ENCODE measurements around the gene PRKCQ. TPM values are rescaled to one million over a fixed set of nuclear protein-coding genes. Genes with fewer than 3 reads are reported as not detected.
"Not testable (repeated sequence)": the region's sequence is repeated elsewhere in the genome, so short reads cannot be mapped to it uniquely, and the experiment has no call there.

PRKCQ gene
- total RNA-seq, 2 experiments from 2014 or later, result 44.8 to 47.0 TPM

DNA sequence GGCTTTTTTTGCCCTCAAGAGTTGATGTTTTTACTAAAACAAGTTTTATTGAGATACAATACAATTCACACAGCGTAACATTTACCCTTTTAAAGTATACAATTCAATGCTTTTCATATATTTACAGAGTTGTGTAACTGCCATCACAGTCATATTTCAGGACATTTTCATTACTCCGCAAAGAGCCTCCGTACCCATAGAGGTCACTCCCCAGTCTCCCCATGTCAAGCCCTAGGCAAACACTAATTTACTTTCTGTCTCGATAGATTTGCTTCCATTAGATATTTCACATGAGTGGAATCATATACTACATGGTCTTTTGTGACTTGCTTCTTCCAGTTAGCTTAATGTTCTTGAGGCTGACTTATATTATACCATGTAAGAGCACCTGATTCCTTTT, 183.8 kb downstream of the PRKCQ start:
- POLR2A ChIA-PET, result no interaction called here
- CTCF ChIA-PET, result no interaction called here

DNA sequence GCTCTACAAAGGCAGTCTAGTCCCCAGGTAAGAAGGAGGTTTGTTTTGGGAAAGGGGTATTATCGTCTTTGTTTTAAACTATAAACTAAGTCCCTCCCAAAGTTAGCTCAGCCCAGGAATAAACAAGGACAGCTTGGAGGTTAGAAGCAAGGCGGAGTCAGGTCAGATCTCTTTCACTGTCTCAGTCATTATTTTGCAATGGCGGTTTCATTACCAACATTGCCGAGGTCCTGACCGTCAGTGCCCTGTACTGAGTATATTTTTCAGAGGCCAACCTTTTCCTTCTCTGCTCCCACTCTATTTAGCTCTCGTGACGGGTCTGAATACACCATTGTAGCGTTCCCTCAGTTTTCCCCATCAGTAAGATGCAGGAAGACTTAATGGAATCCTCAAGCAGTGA, 184.5 kb downstream of the PRKCQ start:
- ChIA-PET POLR2A (no interaction called here), CTCF (no interaction called here)

DNA sequence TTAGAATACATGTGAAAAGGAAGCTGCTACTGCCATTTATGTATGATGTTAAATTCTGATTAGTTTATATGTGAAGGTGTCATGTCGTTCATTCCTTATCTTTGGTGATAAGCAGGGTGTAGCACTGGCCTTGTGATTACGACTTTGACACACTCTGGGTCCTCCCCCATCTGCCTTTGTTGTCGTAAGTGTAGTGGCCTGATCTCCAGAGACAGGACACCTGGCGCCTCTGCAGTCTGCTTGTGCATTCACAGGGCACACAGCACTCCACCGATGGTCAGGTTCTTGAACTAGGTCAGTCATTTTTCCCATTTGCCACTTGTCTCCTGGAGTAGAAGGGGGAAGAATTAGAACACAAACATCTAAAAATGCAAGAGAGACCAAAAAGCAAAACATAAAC, 186.0 kb downstream of the PRKCQ start:
- ChIA-PET POLR2A (no interaction called here), CTCF (no interaction called here)

DNA sequence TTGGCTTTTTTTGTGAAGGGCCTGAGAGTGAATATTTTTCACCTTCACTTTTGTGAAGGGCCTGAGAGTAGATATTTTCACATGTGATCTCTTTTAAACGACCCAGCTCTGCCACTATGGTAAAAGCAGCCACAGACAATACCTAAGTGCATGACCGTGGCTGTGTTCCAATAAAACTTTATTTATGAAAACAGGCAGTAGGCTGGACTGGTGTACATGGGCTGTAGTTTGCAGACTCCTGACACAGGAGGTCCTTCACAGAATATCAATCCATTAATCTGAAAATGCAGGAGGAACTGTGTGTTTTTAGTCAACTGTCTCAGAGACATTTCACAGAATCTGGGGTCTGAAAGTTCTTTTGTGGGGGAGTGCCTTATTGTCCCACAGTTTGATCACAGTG, 186.9 kb downstream of the PRKCQ start:
- ChIA-PET POLR2A (no interaction called here), CTCF (interaction anchor here (1.1 kb wide), 1 partner anchor 8 kb away, joined by 3 read pairs; no protein-coding TSS in a partner anchor)

DNA sequence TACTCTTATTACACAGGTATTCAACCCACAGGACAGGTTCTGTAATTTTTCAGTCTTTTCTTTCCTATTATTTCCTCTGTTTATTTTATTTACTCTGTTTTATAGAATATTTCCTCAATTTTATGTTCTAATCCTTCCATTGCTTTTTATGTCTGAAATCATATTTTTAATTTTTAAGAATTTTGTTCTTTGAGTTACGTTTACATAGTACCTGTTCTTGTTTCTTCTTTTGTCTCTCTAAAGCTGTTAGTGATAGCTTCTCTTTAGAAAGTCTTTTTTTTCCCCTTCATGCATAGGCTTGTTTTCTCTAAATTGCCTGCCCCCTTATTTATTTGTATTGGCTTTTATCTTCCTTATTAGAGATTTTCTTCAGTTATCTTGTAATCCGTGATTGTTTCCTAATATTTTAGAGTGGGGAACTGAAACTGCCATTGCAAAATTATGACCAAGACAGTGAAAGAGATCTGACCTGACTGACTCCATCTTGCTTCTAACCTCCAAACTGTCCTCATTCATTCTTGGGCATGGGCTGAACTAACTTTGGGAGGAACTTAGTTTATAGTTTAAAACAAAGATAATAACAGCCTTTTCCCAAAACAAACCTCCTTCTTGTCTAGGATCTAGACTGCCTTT, 189.7 kb downstream of the PRKCQ start:
- ChIA-PET POLR2A (no interaction called here), CTCF (interaction anchor here (1.6 kb wide), 1 partner anchor 12 kb away, joined by 14 read pairs; no protein-coding TSS in a partner anchor)

DNA sequence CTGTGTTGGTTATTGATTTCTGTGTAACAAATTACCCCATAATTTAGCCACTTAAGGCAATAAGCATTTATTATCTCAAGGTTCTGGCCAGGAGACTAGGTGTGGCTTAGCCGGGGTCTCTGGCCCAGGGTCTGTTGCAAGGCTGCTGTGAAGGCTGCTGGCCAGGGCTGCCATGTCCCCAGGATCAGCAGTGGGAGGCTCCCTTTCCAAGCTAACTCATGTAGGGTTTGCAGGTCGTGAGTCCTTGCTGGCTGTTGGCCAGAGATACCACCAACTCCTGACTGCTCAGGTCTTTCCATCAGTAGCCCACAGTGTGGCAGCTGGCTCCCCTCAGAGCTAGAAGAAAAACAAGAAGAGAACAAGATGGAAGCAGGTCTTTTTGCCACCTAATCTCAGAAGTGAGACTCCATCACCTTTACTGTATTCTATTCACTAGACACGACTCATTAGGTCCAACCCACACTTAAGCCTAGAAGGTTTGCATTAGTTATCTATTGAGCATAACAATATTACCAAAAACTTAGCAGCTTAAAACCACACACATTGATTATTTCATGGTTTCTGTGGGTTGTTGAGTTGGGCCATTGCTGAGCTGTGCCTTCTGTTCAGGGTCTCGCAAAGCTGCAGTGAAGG, 191.7 kb downstream of the PRKCQ start:
- POLR2A ChIA-PET, result interaction anchor here (0.6 to 0.8 kb wide), 2 partner anchors 40 to 103 kb away, joined by 4 read pairs; no protein-coding TSS in a partner anchor
- CTCF ChIA-PET, result interaction anchor here (0.7 to 1.6 kb wide), 3 partner anchors 13 to 88 kb away, joined by 3 to 6 read pairs (median 4); no protein-coding TSS in a partner anchor

DNA sequence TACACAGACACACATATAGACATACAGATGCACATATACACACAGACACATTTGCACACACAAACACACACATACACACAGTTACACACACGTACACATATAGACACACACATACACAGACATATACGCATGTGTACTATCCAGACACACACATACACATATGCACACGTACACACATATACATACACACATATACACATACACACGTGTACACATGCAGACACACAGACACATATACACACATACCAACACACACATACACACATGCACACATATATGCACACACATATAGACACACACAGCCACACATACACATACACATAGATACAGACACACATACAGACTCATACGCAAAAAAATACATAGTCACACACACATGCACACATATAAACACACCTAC, 193.1 kb downstream of the PRKCQ start:
- POLR2A ChIA-PET, result no interaction called here
- CTCF ChIA-PET, result interaction anchor here (0.6 to 0.7 kb wide), 2 partner anchors 14 to 233 kb away, joined by 3 to 5 read pairs; no protein-coding TSS in a partner anchor

DNA sequence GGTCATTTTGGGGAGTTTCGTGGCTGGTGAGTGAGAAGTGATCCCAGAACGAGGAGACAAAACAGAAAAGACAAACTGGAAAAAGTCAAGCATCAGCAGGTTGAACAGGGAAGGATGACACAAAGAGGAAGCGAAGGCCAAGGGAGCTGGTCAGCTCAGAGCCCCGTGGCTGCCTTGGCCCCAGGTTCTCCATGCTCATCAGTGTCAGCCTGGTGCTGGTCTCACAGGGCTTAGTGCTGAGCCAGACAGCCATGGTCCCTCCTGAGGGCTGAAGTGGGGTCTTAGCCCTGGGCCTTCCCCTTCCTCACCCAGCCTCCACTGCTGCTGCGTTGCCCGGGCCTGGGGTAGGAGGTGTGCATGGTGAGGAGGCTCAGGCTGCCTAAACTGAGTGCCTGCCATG, 193.7 kb downstream of the PRKCQ start:
- CTCF ChIA-PET, result no interaction called here
- POLR2A ChIA-PET, result no interaction called here

DNA sequence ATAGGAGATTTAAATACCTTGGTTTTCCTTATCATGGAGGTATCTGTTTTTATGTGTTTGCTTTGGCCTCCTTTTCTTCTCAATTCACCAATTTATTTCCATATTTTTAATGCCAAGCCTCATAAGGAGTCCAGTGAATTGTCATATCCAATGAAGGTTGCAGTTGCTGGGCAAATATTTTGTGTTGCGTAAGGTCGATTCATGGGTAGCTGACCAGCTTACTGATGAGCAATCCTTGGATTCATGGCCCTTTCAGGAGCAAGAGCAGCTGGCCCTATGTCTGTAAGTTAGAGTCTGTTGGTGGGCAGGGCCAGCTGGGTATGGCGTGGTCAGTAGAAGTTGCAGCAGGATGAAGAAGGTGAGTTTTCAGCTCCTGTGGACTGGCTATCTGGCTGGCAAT, 194.4 kb downstream of the PRKCQ start:
- POLR2A ChIA-PET, result interaction anchor here (0.6 kb wide), 1 partner anchor 24 kb away, joined by 4 read pairs; no protein-coding TSS in a partner anchor
- CTCF ChIA-PET, result no interaction called here

DNA sequence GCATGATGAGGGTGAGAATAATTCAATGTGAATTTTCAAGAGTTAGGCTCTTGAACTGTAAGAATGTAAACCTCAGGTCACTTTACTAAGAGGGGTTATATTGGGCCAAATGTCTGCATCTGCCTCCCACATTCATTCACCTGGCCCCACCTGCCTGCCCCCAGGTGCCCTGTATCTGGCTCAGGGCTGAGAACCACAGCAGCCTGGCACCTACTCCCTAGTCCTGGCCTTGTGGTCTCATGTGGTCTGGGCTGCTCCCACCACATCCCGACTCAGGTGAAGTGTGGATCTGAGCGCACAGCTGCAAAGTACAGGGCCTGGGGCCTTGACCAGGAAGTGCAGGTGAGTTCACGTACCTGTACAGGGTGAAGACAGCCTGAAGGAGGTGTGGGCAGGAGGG, 195.2 kb downstream of the PRKCQ start:
- CTCF ChIA-PET, result interaction anchor here (0.7 kb wide), 1 partner anchor 175 kb away, joined by 3 read pairs; no protein-coding TSS in a partner anchor
- POLR2A ChIA-PET, result no interaction called here

DNA sequence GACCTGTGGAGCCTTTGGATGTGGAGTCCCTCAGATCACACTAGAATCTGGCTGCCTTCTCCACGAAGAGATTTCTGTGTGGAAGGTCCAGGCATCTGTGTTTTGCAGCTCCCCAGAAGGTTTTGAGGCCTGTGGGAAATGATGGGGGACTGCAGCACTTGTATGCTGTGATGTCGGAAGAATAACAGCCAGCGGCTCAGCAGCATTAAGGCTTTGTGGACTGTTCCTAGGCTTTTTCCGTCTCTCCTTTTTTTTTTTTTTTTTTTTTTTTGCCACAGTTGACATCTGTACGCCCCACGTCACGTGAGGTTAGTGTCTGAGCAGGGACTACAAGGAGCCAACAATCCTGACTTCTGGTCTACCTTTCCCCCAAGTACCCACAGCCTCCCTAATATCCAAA, 196.0 kb downstream of the PRKCQ start:
- POLR2A ChIA-PET, result no interaction called here
- CTCF ChIA-PET, result interaction anchor here (0.7 kb wide), 1 partner anchor 176 kb away, joined by 3 read pairs; no protein-coding TSS in a partner anchor

DNA sequence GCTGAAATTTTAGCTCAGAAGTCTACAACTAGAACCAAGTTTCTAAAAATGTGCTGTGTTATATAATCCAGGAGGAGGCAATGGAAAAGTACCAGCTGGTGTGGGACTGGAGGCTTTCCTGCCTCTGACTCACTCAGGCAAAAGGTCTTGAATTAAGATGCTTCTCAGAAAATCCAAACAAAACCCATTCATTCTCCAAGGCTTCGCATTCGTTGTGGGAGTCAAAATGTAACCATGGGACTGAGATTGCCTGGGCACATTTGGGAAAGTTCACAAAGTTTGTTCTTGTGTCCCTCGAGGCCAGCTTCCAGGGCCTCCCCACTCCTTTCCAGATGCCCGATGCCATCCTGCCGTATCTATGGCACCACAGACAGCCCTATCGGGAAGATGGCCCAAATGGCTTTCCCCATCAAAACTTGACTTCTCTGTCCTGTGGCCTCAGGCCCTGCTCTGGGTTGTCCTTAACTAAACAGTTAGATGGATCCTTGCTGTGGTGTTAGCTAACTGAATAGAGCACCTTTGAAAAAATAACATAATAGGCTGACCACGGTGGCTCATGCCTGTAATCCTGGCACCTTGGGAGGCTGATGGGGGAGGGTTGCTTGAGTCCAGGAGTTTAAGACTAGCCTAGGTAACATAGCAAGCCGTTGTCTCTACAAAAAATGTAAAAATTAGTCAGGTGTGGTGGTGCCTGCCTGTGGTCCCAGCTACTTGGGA, 196.8 kb downstream of the PRKCQ start:
- ChIA-PET POLR2A (interaction anchor here (1.3 kb wide), 1 partner anchor 35 kb away, joined by 8 read pairs; no protein-coding TSS in a partner anchor), CTCF (interaction anchor here (0.6 to 1.5 kb wide), 2 partner anchors 148 to 181 kb away, joined by 3 to 6 read pairs; partner anchors contain the start of gene PFKFB3)

DNA sequence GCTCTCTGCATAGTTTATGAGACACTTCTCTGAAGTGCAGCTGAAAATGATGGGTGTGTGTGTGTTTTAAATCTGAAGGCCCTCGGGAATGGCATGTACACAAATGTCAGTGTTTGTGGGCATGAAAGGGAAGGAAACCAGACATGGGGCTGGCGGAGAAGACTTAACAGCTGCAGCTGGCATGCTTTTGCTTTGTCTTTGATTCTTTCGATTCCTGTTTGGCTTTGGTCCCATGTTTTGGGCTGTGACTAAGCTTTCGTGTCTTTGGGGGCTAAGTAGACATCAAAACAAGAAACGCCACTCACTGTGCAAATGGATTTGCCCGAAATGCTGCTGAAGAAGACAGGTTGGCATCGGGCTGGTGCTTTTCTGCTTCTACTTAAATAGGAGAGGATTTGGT, 198.0 kb downstream of the PRKCQ start:
- ChIA-PET CTCF (interaction anchor here (0.9 to 1.5 kb wide), 5 partner anchors 17 to 179 kb away, joined by 3 to 6 read pairs (median 3); partner anchors contain the start of gene PFKFB3), POLR2A (interaction anchor here (0.6 to 1.3 kb wide), 3 partner anchors 33 to 180 kb away, joined by 3 to 8 read pairs (median 3); no protein-coding TSS in a partner anchor)

DNA sequence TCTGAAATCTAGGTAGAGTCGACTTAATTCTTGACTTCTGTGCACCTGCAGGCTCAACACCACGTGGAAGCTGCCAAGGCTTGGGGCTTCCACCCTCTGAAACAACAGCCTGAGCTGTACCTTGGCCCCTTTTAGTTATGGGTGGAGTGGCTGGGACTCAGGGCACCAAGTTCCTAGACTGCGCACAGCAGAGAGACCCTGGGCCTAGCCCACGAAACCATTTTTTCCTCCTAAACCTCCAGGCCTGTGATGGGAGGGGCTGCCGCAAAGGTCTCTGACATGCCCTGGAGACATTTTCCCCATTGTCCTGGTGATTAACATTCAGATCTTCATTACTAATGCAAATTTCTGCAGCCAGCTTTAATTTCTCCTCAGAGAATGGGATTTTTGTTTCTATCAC, 199.6 kb downstream of the PRKCQ start:
- CTCF ChIA-PET, POLR2A ChIA-PET: not testable (repeated sequence)

DNA sequence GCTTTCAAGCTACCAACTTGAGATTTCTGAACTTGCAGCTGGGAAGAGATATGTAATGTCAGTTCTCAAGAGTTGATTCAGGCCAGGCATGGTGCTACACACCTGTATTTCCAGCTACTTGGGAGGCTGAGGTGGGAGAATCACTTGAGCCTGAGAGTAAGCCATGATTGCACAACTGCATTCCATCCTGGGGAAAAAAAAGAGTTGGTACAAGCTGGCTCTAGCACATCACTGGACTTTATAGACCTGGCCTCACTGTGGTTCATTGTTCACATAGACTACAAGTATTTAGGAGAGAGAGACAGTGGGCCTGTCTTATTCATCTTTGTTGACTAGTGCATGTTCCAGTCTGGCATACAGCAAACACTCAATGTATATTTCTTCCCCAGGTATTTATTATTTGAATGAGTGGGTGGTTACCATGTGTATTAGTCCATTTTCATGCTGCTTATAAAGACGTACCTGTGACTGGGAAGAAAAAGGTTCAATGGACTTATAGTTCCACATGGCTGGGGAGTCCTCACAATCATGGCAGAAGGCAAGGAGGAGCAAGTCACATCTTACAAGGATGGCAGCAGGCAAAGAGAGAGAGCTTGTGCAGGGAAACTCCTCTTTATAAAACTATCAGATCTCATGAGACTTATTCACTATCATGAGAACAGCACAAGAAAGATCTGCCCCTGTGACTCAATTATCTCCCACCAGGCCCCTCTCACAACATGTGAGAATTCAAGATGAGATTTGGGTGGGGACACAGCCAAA, 200.9 kb downstream of the PRKCQ start:
- ChIA-PET CTCF (interaction anchor here (1.4 kb wide), 1 partner anchor 177 kb away, joined by 3 read pairs; the partner anchor contains the start of gene PFKFB3), POLR2A (no interaction called here)

All from activated CD8-positive, alpha-beta memory T cell treated with anti-CD3 and anti-CD28 coated beads for 36 hours (primary cell).